Sigmoid colon (tissue), 4 donors: ENCODE results near the gene PRKN.

Experiments
- POLR2AphosphoS5 ChIP-seq, 4 donors: sonication (generic); formaldehyde crosslinking; IDR thresholded peaks; one replicate each; pipeline ENCODE4 v1.6.1; 2017; ENCODE audit warnings: antibody characterized with exemption in 4 of 4
- TF ChIP-seq, protein P1 (sequence below), 4 experiments: fragments of 450-650 bp in 3 of 4; fragments of 200-600 bp in 1 of 4; IDR thresholded peaks; one replicate each; pipeline ENCODE4 v1.5.1; 2016 to 2019; ENCODE audit warnings: antibody characterized with exemption in 4 of 4, mild to moderate bottlenecking in 3 of 4, moderate library complexity in 2 of 4

DNA sequence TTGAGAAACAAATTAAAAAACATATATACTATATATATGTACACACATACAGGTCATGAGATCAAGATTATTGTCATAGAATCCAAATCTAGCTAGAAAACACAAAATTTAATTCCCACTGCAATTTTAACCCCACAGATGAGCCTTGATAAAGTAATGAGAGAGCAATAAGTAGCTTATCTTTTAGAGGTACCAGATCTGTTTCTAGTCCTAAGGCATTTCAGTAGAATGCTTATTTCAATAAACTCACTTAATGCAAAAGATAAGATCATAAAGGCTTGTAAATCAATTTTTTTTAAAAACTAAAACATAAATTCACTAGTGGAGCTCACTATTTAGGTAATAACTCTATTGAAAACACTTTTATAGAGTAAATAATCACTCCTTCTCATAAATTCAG is 47.2 kb downstream of the PRKN start:
- TF ChIP-seq, protein P1, sequence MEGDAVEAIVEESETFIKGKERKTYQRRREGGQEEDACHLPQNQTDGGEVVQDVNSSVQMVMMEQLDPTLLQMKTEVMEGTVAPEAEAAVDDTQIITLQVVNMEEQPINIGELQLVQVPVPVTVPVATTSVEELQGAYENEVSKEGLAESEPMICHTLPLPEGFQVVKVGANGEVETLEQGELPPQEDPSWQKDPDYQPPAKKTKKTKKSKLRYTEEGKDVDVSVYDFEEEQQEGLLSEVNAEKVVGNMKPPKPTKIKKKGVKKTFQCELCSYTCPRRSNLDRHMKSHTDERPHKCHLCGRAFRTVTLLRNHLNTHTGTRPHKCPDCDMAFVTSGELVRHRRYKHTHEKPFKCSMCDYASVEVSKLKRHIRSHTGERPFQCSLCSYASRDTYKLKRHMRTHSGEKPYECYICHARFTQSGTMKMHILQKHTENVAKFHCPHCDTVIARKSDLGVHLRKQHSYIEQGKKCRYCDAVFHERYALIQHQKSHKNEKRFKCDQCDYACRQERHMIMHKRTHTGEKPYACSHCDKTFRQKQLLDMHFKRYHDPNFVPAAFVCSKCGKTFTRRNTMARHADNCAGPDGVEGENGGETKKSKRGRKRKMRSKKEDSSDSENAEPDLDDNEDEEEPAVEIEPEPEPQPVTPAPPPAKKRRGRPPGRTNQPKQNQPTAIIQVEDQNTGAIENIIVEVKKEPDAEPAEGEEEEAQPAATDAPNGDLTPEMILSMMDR (IDR thresholded peaks at IDR 0.05): no peak
- no peak for TF ChIP-seq POLR2AphosphoS5 (IDR thresholded peaks at IDR 0.05)
